GM21529 (cell line): ENCODE measurements around the gene SLC16A13.
"Not testable (repeated sequence)": the region's sequence is repeated elsewhere in the genome, so short reads cannot be mapped to it uniquely, and the experiment has no call there.

Experiments
- ATAC-seq: cut with Tn5 transposase; IDR thresholded peaks from one replicate; pipeline ENCODE4 v1.9.1; 2021; ENCODE audit not compliant: unreplicated experiment

The SLC16A13 gene, protein sequence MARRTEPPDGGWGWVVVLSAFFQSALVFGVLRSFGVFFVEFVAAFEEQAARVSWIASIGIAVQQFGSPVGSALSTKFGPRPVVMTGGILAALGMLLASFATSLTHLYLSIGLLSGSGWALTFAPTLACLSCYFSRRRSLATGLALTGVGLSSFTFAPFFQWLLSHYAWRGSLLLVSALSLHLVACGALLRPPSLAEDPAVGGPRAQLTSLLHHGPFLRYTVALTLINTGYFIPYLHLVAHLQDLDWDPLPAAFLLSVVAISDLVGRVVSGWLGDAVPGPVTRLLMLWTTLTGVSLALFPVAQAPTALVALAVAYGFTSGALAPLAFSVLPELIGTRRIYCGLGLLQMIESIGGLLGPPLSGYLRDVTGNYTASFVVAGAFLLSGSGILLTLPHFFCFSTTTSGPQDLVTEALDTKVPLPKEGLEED

GRCh38 chr17:7035591-7036368 lies at the start of gene SLC16A13:
SLC16A13 (plus strand) TSS chr17:7036015; CDS start chr17:7036383, 368 bp downstream.
- ATAC-seq: peak; percentile 89

DNA sequence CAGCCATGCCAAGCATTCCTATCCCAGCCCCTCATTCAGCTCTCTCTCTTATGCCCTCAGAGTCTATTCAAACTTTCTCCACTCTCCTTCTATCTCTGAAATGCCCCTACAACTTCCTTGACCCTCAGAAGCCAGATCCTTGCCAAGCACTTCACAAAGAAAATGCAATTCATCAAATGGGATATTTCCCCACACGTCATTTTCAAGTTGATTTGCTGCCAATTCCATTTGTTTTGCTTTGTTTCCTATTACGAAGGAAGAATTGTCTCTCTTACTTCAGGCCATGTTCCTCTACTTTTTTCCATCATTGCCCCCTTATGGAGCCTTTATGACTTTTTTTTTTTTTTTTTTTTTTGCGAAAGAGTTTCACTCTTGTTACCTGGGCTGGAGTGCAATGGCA lies 49.1 kb upstream of the SLC16A13 start:
- ATAC-seq: no peak

GRCh38 chr17:6989779-6990178 lies 46.0 kb upstream of the SLC16A13 start:
- no peak for ATAC-seq

- not testable (repeated sequence) for ATAC-seq
Measured at GRCh38 chr17:6993613-6994056, 42.2 kb upstream of the SLC16A13 start.

- ATAC-seq: no peak
Measured at GRCh38 chr17:6994118-6994598, 41.7 kb upstream of the SLC16A13 start.

- no peak for ATAC-seq
Measured at GRCh38 chr17:6994666-6995256, 41.1 kb upstream of the SLC16A13 start.

GRCh38 chr17:6995500-6996255 lies 40.1 kb upstream of the SLC16A13 start, which contains the start of gene ALOX12:
ALOX12 (plus strand) TSS chr17:6996049; CDS start chr17:6996118, 69 bp downstream.
- no peak for ATAC-seq

DNA sequence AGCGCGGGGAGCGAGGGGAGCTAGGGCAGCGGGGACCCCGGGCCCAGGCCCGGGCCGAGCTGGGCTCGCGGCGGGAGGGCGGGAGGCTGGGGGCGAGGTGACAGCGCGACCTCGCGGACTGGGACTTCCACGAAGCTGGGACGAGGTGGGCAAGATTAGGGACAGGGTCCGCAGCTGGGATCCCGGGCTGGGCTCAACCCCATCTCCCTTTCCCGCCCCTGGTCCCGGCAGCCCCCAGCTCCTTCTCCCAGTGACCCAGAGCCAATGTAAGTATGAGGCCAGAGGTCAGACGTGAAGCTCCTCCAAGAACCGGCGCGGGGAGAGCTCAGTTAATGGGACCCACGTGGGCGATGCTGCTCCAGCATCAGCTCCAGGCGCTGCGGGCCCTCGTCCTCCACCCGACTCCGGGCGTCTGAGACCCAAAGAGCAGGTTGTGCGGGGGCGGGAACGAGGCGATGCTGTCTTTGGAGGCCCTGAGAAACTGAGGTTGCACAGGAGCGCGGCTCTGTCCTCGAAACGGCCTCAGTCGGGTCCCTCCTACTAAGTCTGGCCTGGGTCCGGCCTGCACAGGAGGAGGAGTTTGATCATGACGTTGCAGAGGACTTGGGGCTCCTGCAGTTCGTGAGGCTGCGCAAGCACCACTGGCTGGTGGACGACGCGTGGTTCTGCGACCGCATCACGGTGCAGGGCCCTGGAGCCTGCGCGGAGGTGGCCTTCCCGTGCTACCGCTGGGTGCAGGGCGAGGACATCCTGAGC lies 39.4 kb upstream of the SLC16A13 start:
- no peak for ATAC-seq

DNA sequence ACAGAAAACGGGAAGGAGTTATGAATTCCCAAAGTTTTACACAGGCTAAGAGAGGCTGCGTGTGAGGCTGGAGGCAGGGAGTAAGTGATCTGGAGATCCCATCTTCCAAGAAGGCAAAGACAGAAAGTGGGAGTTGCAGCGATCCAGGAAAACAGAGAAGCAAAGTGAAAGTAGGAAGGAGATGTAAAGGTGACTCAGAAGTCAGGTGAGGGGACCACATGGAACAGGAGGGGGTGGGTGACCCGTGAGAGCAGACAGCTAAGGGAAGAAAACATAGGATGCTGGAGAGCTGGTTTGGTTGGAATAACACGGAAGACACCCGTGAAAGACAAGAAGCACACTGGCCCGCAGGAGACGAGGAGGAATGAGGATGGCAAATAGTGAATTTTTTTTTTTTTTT lies 38.6 kb upstream of the SLC16A13 start:
- no peak for ATAC-seq

GRCh38 chr17:6998855-6999508 lies 36.8 kb upstream of the SLC16A13 start:
- no peak for ATAC-seq

DNA sequence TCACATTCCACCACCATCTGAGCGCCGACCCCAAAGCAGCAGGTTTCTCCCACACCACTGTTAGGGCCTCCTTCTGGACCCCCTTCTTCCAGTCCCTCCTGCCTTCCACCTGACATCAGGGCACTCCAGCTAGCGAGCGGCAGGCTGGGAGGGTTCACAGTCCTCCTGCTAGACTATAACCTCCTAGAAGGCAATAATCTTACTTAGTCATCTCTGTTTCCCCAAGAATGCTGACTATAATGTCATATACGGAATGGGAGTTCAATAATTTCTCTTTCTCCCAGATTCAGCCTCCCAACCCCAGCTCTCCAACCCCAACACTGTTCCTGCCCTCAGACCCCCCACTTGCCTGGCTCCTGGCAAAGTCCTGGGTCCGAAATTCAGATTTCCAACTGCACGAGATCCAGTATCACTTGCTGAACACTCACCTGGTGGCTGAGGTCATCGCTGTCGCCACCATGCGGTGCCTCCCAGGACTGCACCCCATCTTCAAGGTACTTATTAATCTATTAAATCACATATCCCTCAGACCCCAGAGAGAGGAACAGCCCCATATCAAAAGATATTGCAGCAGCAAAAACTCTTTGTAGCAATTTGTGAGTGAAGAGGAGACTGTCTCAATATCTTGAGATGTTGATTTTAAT lies 34.4 kb upstream of the SLC16A13 start:
- no peak for ATAC-seq

- ATAC-seq: no peak
Measured at GRCh38 chr17:7002288-7003047, 33.3 kb upstream of the SLC16A13 start.

GRCh38 chr17:7003745-7004144 lies 32.1 kb upstream of the SLC16A13 start:
- no peak for ATAC-seq

GRCh38 chr17:7004398-7005253 lies 31.2 kb upstream of the SLC16A13 start:
- ATAC-seq: peak; percentile 56

DNA sequence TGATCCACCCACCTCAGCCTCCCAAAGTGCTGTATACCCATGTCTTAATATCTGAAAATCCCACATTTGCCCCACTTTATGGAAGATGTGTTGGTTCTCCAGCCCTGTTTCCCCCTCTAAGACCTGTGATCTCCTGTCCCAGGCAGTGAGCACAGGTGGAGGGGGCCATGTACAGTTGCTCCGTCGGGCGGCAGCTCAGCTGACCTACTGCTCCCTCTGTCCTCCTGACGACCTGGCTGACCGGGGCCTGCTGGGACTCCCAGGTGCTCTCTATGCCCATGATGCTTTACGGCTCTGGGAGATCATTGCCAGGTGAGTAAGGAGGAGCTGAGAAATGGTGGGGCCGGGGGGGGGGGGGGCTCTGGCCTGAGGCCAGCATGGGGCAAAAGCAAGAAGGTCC lies 30.1 kb upstream of the SLC16A13 start:
- no peak for ATAC-seq

DNA sequence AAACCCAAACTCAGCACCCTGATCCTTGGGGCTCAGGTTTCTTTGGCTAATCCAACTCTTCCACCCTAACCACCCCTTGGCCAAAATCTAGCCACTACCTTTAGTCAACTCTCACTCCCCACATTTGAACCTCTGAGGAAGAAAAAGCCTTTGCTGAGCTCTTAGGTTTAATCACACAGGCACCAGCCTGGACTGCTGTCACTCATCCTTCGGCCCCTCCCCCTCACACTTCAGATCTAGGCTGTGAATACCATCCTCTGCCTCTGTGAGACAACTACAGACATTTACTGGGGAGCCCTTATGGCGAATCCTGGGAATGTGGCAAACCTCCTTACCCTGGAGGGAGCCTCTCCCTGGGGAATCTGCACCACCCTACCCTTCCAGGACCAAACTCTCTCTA lies 28.7 kb upstream of the SLC16A13 start:
- ATAC-seq: no peak

DNA sequence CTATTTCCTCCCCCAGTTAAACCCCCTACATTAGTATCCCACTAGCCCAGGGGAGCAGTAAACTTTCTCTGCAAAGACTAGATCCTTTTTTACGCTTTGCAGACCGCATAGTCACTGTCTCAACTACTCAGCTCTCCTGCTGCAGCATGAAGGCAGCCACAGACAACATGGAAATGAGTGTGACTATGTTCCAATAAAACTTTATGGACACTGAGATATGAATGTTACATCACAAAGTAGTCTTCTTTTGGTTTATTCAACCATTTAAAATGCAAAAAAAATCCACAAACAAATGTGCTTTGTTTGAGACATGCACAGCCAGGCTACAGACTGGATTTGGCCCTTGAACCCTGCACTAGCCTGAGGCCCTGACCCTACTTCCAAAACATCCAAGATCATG lies 25.3 kb upstream of the SLC16A13 start:
- ATAC-seq: no peak
